Panc1 (cell line): ENCODE results near the gene TMEM60. TPM values are rescaled to one million over a fixed set of nuclear protein-coding genes. Genes with fewer than 3 reads are reported as not detected.

Experiments used
- ATAC-seq: fragments of 200-7000 bp; cut with Tn5 transposase; 2 replicates; pipeline ENCODE4 v1.9.1; 2020; ENCODE audit warnings: mild to moderate bottlenecking, moderate library complexity
- BruUV-seq: library from RNA; stranded (reverse); fragments of 400-500 nt; replicated peaks from 2 replicates; lab custom pipeline; 2021; lab: Mats Ljungman, UMichigan
- CTCF ChIA-PET: fragments of 300-600 bp; sonication (Branson Sonifier 250); formaldehyde crosslinking; loops from one replicate; lab custom pipeline; 2022; ENCODE audit warnings: antibody characterized with exemption; lab: Charles Lee
- POLR2A ChIA-PET: fragments of 300-600 bp; sonication (Branson Sonifier 250); formaldehyde crosslinking; loops from one replicate; lab custom pipeline; 2022; ENCODE audit warnings: antibody characterized with exemption; lab: Charles Lee
- DNase-seq: peaks from one replicate; pipeline ENCODE4 v3.0.0-alpha.2; 2010; ENCODE audit warnings: low read depth, low spot score
- H3K27ac ChIP-seq: 2 replicates; pipeline ENCODE4 v1.5.1; 2011; ENCODE audit warnings: mild to moderate bottlenecking, low read length, inconsistent platforms
- H3K27me3 ChIP-seq: fragments of 200-500 bp; sonication (Bioruptor generic); 2 replicates; pipeline ENCODE4 v1.6.0; 2014; ENCODE audit warnings: low read length, inconsistent platforms; ENCODE audit not compliant: control insufficient read depth, insufficient read depth
- H3K36me3 ChIP-seq: fragments of 200-500 bp; sonication (Bioruptor generic); 2 replicates; pipeline ENCODE4 v1.5.1; 2014; ENCODE audit warnings: inconsistent platforms, mild to moderate bottlenecking, low read length, moderate library complexity; ENCODE audit not compliant: control insufficient read depth, insufficient read depth
- H3K4me1 ChIP-seq: 2 replicates; pipeline ENCODE4 v1.5.1; 2011; ENCODE audit warnings: inconsistent platforms, mild to moderate bottlenecking, low read length, moderate library complexity; ENCODE audit not compliant: control insufficient read depth, insufficient read depth
- H3K4me3 ChIP-seq, 2 experiments: 2 replicates each; pipeline ENCODE4 v1.5.1; 2011 to 2012; ENCODE audit warnings: low read depth in 2 of 2, low read length in 2 of 2, mild to moderate bottlenecking in 2 of 2, inconsistent platforms in 1 of 2, moderate library complexity in 1 of 2
- H3K9me3 ChIP-seq: fragments of 200-500 bp; sonication (Bioruptor generic); 2 replicates; pipeline ENCODE4 v1.5.1; 2014; ENCODE audit warnings: low read depth, mild to moderate bottlenecking, inconsistent platforms, low read length, moderate library complexity; ENCODE audit not compliant: control insufficient read depth, insufficient read depth
- POLR2AphosphoS5 ChIP-seq: IDR thresholded peaks from 2 replicates; pipeline ENCODE4 v1.6.1; 2012; ENCODE audit warnings: mild to moderate bottlenecking, low read depth, low read length, moderate library complexity
- SIN3A ChIP-seq: IDR thresholded peaks from 2 replicates; pipeline ENCODE4 v1.6.1; 2012; ENCODE audit warnings: low read depth, mild to moderate bottlenecking, low read length, moderate library complexity, borderline replicate concordance; ENCODE audit not compliant: insufficient read depth
- TCF7L2 ChIP-seq: IDR thresholded peaks from 2 replicates; pipeline ENCODE4 v1.6.1; 2011; ENCODE audit warnings: mild to moderate bottlenecking, low read depth, low read length, inconsistent platforms
- in situ Hi-C: cut with HindIII; loops from 2 replicates; pipeline ENCODE4 v1.10.0; 2016; ENCODE audit warnings: low sequenced_read_pairs, low pct_unique_long_range_greater_than_20kb
- intact Hi-C: fragments of 100-400 bp; cut with micrococcal nuclease; formaldehyde crosslinking; loops from one replicate; pipeline ENCODE4 v1.10.0; 2022; ENCODE audit not compliant: unreplicated experiment
- total RNA-seq: library from RNA; stranded (reverse); gene quantifications from one replicate; pipeline ENCODE4 v1.2.1, GENCODE V29; 2021; ENCODE audit not compliant: unreplicated experiment
- TF ChIP-seq, protein P1 (sequence below): fragments of 450-650 bp; IDR thresholded peaks from 2 replicates; pipeline ENCODE4 v1.5.1; 2017; ENCODE audit warnings: mild to moderate bottlenecking
- TF ChIP-seq, protein P2 (sequence below), 2 experiments: IDR thresholded peaks; 2 replicates each; pipeline ENCODE4 v1.6.1; 2011 to 2012; ENCODE audit warnings: low read depth in 2 of 2, control low read depth in 1 of 2, low read length in 1 of 2, mild to moderate bottlenecking in 1 of 2, moderate library complexity in 1 of 2; ENCODE audit not compliant: insufficient read depth in 1 of 2

The TMEM60 gene
- total RNA-seq, 1 experiment from 2014 or later, result 20.4 TPM

DNA sequence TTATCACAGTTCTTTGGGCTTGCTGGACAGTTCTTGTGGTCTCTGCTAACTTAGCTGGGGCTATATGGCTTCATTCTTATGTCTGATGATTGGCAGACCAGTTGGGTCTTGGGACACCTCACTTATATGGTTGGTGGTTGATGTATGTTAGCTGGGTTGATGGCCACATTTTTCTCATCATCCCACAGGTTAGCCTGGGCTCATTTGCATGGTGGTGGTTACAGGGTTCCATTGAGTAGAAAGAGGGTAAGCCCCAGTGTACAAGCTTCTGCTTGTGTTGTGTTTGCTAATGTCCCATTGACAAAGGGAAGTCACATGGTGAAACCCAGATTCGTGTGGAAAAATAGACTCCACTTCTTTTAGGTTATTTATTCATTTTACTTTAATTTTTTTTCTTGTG lies 40.6 kb downstream of the TMEM60 start:
- Histone ChIP-seq H3K36me3 (no peaks in the 10 kb centered on the region), H3K27me3 (no peaks in the 10 kb centered on the region), H3K4me1 (no peaks in the 10 kb centered on the region), H3K9me3 (no peaks in the 10 kb centered on the region), H3K4me3 (no peak overlapping the region), H3K27ac (no peak overlapping the region)
- no TSS peak for BruUV-seq
- ChIA-PET CTCF (no interaction called here), POLR2A (interaction anchor here (0.7 kb wide), 1 partner anchor 58 kb away, joined by 4 read pairs; no protein-coding TSS in a partner anchor)
- ATAC-seq (no peak), DNase-seq (no peak)
- TF ChIP-seq POLR2AphosphoS5, result no peak
- TF ChIP-seq SIN3A, result no peak
- TF ChIP-seq, protein P1, sequence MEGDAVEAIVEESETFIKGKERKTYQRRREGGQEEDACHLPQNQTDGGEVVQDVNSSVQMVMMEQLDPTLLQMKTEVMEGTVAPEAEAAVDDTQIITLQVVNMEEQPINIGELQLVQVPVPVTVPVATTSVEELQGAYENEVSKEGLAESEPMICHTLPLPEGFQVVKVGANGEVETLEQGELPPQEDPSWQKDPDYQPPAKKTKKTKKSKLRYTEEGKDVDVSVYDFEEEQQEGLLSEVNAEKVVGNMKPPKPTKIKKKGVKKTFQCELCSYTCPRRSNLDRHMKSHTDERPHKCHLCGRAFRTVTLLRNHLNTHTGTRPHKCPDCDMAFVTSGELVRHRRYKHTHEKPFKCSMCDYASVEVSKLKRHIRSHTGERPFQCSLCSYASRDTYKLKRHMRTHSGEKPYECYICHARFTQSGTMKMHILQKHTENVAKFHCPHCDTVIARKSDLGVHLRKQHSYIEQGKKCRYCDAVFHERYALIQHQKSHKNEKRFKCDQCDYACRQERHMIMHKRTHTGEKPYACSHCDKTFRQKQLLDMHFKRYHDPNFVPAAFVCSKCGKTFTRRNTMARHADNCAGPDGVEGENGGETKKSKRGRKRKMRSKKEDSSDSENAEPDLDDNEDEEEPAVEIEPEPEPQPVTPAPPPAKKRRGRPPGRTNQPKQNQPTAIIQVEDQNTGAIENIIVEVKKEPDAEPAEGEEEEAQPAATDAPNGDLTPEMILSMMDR, result no peak
- TF ChIP-seq, protein P2, sequence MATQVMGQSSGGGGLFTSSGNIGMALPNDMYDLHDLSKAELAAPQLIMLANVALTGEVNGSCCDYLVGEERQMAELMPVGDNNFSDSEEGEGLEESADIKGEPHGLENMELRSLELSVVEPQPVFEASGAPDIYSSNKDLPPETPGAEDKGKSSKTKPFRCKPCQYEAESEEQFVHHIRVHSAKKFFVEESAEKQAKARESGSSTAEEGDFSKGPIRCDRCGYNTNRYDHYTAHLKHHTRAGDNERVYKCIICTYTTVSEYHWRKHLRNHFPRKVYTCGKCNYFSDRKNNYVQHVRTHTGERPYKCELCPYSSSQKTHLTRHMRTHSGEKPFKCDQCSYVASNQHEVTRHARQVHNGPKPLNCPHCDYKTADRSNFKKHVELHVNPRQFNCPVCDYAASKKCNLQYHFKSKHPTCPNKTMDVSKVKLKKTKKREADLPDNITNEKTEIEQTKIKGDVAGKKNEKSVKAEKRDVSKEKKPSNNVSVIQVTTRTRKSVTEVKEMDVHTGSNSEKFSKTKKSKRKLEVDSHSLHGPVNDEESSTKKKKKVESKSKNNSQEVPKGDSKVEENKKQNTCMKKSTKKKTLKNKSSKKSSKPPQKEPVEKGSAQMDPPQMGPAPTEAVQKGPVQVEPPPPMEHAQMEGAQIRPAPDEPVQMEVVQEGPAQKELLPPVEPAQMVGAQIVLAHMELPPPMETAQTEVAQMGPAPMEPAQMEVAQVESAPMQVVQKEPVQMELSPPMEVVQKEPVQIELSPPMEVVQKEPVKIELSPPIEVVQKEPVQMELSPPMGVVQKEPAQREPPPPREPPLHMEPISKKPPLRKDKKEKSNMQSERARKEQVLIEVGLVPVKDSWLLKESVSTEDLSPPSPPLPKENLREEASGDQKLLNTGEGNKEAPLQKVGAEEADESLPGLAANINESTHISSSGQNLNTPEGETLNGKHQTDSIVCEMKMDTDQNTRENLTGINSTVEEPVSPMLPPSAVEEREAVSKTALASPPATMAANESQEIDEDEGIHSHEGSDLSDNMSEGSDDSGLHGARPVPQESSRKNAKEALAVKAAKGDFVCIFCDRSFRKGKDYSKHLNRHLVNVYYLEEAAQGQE (IDR thresholded peaks at IDR 0.05; ENCODE audit: insufficient read depth in 1 of 2, low read depth in 2 of 2, low read length in 1 of 2), result no peak
- no peak for TF ChIP-seq TCF7L2
- in situ Hi-C loops, result no loop called here
- intact Hi-C loops, result no loop called here

DNA sequence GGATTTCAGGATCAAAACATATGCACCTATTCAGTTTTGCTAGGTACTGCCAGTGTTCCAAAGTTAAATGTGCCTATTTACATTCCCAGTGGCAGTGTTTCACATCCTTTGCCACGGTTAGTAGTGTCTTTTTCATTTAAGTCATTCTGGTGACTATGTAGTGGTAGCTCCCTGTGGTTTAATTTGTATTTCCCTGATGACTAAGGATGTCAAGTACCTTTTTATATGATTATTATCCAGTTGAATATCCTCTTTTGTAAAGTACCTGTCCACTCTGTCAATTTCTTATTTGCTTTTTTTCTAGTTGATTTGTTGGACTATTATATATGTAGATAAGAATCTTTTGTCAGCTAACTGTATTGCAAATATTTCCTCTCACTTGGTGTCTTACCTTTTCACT lies 45.1 kb downstream of the TMEM60 start:
- ATAC-seq (no peak), DNase-seq (no peak)
- no peaks in the 10 kb centered on the region for H3K27me3 ChIP-seq
- no peak overlapping the region for H3K27ac ChIP-seq
- intact Hi-C loops, result no loop called here
- H3K4me3 ChIP-seq, result no peak overlapping the region
- POLR2A ChIA-PET, result no interaction called here
- no TSS peak for BruUV-seq
- CTCF ChIA-PET, result no interaction called here
- H3K4me1 ChIP-seq, result no peaks in the 10 kb centered on the region
- in situ Hi-C loops, result no loop called here
- H3K36me3 ChIP-seq, result no peaks in the 10 kb centered on the region
- no peaks in the 10 kb centered on the region for H3K9me3 ChIP-seq
- TF ChIP-seq SIN3A (no peak), POLR2AphosphoS5 (no peak), TCF7L2 (no peak)
- TF ChIP-seq, protein P1, result no peak
- TF ChIP-seq, protein P2 (IDR thresholded peaks at IDR 0.05; ENCODE audit: insufficient read depth in 1 of 2, low read depth in 2 of 2, low read length in 1 of 2), result no peak
